Measurements from ENCODE around the gene PICALM. TPM values are rescaled to one million over a fixed set of nuclear protein-coding genes. Genes with fewer than 3 reads are reported as not detected.

PICALM gene
- total and polyA plus RNA-seq, 2 of the 13 experiments (the other 11 are each of a cell fraction or from before 2014, with no cell fraction given), result 97.6 to 154 TPM

DNA sequence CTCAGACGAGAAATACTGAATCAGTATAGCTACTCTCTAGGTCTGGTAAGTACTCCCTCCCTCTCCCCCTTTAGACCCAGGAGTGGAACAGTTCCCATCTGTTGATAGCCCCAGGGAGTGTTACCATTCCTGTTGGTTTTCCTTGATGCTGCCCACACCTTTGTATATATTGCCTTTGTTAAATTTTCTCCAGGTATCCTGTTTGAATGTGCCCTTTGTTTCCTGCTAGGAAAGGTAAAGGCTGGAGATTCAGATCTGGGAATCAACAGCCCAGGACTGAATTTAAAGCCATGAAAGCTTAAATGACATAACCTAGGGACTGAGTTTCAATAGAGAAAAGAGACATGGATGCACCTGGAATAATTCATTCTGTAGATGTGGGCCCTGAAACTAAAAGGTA lies 145.4 kb downstream of the PICALM start (continued):
- TF ChIP-seq, protein P1, sequence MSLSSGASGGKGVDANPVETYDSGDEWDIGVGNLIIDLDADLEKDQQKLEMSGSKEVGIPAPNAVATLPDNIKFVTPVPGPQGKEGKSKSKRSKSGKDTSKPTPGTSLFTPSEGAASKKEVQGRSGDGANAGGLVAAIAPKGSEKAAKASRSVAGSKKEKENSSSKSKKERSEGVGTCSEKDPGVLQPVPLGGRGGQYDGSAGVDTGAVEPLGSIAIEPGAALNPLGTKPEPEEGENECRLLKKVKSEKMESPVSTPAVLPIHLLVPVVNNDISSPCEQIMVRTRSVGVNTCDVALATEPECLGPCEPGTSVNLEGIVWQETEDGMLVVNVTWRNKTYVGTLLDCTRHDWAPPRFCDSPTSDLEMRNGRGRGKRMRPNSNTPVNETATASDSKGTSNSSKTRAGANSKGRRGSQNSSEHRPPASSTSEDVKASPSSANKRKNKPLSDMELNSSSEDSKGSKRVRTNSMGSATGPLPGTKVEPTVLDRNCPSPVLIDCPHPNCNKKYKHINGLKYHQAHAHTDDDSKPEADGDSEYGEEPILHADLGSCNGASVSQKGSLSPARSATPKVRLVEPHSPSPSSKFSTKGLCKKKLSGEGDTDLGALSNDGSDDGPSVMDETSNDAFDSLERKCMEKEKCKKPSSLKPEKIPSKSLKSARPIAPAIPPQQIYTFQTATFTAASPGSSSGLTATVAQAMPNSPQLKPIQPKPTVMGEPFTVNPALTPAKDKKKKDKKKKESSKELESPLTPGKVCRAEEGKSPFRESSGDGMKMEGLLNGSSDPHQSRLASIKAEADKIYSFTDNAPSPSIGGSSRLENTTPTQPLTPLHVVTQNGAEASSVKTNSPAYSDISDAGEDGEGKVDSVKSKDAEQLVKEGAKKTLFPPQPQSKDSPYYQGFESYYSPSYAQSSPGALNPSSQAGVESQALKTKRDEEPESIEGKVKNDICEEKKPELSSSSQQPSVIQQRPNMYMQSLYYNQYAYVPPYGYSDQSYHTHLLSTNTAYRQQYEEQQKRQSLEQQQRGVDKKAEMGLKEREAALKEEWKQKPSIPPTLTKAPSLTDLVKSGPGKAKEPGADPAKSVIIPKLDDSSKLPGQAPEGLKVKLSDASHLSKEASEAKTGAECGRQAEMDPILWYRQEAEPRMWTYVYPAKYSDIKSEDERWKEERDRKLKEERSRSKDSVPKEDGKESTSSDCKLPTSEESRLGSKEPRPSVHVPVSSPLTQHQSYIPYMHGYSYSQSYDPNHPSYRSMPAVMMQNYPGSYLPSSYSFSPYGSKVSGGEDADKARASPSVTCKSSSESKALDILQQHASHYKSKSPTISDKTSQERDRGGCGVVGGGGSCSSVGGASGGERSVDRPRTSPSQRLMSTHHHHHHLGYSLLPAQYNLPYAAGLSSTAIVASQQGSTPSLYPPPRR (CRISPR knock-in tag; IDR thresholded peaks at IDR 0.05; ENCODE audit: borderline replicate concordance), result peak; percentile 88
- TF ChIP-seq, protein P2, sequence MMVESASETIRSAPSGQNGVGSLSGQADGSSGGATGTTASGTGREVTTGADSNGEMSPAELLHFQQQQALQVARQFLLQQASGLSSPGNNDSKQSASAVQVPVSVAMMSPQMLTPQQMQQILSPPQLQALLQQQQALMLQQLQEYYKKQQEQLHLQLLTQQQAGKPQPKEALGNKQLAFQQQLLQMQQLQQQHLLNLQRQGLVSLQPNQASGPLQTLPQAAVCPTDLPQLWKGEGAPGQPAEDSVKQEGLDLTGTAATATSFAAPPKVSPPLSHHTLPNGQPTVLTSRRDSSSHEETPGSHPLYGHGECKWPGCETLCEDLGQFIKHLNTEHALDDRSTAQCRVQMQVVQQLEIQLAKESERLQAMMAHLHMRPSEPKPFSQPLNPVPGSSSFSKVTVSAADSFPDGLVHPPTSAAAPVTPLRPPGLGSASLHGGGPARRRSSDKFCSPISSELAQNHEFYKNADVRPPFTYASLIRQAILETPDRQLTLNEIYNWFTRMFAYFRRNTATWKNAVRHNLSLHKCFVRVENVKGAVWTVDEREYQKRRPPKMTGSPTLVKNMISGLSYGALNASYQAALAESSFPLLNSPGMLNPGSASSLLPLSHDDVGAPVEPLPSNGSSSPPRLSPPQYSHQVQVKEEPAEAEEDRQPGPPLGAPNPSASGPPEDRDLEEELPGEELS (CRISPR knock-in tag; IDR thresholded peaks at IDR 0.05), result peak; percentile 89
- TF ChIP-seq POGZ (CRISPR knock-in tag; IDR thresholded peaks at IDR 0.05) (peak; percentile 53; the same call in 1 of the 2 replicates), KLF11 (CRISPR knock-in tag; IDR thresholded peaks at IDR 0.05) (no peak), ZNF430 (CRISPR knock-in tag; IDR thresholded peaks at IDR 0.05) (no peak; the same call in 1 of the 2 replicates), DNMT3B (CRISPR knock-in tag; conservative IDR thresholded peaks at IDR 0.05) (no peak), ZSCAN31 (CRISPR knock-in tag; IDR thresholded peaks at IDR 0.05; ENCODE audit: low read depth) (no peak), CREB1 (IDR thresholded peaks at IDR 0.05) (no peak), CREB1 (CRISPR knock-in tag; IDR thresholded peaks at IDR 0.05) (peak; percentile 68), NR2F2 (IDR thresholded peaks at IDR 0.05; ENCODE audit: borderline replicate concordance, low read depth) (peak; percentile 85), HOXA3 (CRISPR knock-in tag; IDR thresholded peaks at IDR 0.05) (peak; percentile 45; the same call in 1 of the 2 replicates)
- TF ChIP-seq, protein P3, sequence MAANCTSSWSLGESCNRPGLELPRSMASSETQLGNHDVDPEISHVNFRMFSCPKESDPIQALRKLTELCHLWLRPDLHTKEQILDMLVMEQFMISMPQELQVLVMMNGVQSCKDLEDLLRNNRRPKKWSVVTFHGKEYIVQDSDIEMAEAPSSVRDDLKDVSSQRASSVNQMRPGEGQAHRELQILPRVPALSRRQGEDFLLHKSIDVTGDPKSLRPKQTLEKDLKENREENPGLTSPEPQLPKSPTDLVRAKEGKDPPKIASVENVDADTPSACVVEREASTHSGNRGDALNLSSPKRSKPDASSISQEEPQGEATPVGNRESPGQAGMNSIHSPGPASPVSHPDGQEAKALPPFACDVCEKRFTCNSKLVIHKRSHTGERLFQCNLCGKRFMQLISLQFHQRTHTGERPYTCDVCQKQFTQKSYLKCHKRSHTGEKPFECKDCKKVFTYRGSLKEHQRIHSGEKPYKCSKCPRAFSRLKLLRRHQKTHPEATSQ (CRISPR knock-in tag; IDR thresholded peaks at IDR 0.05; ENCODE audit: borderline replicate concordance), result no peak; the same call in 1 of the 2 replicates
- TF ChIP-seq, protein P4, sequence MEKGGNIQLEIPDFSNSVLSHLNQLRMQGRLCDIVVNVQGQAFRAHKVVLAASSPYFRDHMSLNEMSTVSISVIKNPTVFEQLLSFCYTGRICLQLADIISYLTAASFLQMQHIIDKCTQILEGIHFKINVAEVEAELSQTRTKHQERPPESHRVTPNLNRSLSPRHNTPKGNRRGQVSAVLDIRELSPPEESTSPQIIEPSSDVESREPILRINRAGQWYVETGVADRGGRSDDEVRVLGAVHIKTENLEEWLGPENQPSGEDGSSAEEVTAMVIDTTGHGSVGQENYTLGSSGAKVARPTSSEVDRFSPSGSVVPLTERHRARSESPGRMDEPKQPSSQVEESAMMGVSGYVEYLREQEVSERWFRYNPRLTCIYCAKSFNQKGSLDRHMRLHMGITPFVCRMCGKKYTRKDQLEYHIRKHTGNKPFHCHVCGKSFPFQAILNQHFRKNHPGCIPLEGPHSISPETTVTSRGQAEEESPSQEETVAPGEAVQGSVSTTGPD (CRISPR knock-in tag; IDR thresholded peaks at IDR 0.05), result no peak
- TF ChIP-seq, protein P5, sequence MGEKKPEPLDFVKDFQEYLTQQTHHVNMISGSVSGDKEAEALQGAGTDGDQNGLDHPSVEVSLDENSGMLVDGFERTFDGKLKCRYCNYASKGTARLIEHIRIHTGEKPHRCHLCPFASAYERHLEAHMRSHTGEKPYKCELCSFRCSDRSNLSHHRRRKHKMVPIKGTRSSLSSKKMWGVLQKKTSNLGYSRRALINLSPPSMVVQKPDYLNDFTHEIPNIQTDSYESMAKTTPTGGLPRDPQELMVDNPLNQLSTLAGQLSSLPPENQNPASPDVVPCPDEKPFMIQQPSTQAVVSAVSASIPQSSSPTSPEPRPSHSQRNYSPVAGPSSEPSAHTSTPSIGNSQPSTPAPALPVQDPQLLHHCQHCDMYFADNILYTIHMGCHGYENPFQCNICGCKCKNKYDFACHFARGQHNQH (CRISPR knock-in tag; IDR thresholded peaks at IDR 0.05), result no peak
- TF ChIP-seq, protein P6, sequence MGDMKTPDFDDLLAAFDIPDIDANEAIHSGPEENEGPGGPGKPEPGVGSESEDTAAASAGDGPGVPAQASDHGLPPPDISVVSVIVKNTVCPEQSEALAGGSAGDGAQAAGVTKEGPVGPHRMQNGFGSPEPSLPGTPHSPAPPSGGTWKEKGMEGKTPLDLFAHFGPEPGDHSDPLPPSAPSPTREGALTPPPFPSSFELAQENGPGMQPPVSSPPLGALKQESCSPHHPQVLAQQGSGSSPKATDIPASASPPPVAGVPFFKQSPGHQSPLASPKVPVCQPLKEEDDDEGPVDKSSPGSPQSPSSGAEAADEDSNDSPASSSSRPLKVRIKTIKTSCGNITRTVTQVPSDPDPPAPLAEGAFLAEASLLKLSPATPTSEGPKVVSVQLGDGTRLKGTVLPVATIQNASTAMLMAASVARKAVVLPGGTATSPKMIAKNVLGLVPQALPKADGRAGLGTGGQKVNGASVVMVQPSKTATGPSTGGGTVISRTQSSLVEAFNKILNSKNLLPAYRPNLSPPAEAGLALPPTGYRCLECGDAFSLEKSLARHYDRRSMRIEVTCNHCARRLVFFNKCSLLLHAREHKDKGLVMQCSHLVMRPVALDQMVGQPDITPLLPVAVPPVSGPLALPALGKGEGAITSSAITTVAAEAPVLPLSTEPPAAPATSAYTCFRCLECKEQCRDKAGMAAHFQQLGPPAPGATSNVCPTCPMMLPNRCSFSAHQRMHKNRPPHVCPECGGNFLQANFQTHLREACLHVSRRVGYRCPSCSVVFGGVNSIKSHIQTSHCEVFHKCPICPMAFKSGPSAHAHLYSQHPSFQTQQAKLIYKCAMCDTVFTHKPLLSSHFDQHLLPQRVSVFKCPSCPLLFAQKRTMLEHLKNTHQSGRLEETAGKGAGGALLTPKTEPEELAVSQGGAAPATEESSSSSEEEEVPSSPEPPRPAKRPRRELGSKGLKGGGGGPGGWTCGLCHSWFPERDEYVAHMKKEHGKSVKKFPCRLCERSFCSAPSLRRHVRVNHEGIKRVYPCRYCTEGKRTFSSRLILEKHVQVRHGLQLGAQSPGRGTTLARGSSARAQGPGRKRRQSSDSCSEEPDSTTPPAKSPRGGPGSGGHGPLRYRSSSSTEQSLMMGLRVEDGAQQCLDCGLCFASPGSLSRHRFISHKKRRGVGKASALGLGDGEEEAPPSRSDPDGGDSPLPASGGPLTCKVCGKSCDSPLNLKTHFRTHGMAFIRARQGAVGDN (CRISPR knock-in tag; IDR thresholded peaks at IDR 0.05), result no peak
